Type B pancreatic cell (in vitro differentiated cells): ENCODE measurements around the gene PKHD1. TPM values are rescaled to one million over a fixed set of nuclear protein-coding genes. Genes with fewer than 3 reads are reported as not detected.
A peak's percentile ranks its signal among the peaks of the same experiment; 100 is the strongest.

Experiments used
- DNase-seq: peaks from one replicate; pipeline ENCODE4 v3.0.0; 2021; ENCODE audit warnings: mixed read lengths; ENCODE audit not compliant: unreplicated experiment; ENCODE audit errors: extremely low spot score
- H3K27ac Mint-ChIP-seq: 2 replicates; pipeline ENCODE4 v1.8.0; 2021; ENCODE audit warnings: mild to moderate bottlenecking, mixed read lengths
- H3K27me3 Mint-ChIP-seq: 2 replicates; pipeline ENCODE4 v1.8.0; 2021; ENCODE audit warnings: mixed read lengths
- H3K36me3 Mint-ChIP-seq: 2 replicates; pipeline ENCODE4 v1.8.0; 2021; ENCODE audit warnings: mixed read lengths
- H3K4me1 Mint-ChIP-seq: one replicate; pipeline ENCODE4 v1.8.0; 2021; ENCODE audit warnings: mixed read lengths; ENCODE audit not compliant: unreplicated experiment
- H3K4me3 Mint-ChIP-seq: 2 replicates; pipeline ENCODE4 v1.8.0; 2021; ENCODE audit warnings: mild to moderate bottlenecking, mixed read lengths
- H3K9me3 Mint-ChIP-seq: 2 replicates; pipeline ENCODE4 v1.8.0; 2021; ENCODE audit warnings: mixed read lengths
- CTCF ChIP-seq: fragments of 200-600 bp; sonication (generic); conservative IDR thresholded peaks from 2 replicates; pipeline ENCODE4 v1.5.0; 2021; ENCODE audit warnings: antibody characterized with exemption, mild to moderate bottlenecking
- total RNA-seq: library from RNA; stranded (reverse); gene quantifications from 2 replicates; pipeline ENCODE4 v1.2.1, GENCODE V29; 2021; ENCODE audit warnings: low replicate concordance

Gene PKHD1
- total RNA-seq, 1 donor from 2014 or later, result 0.75 TPM

- no peak overlapping the region for H3K4me3 Mint-ChIP-seq
- TF ChIP-seq CTCF, result peak; percentile 45
- no peaks in the 10 kb centered on the region for H3K36me3 Mint-ChIP-seq
- no peaks in the 10 kb centered on the region for H3K27me3 Mint-ChIP-seq
- no peaks in the 10 kb centered on the region for H3K9me3 Mint-ChIP-seq
- DNase-seq, result no peak
- H3K4me1 Mint-ChIP-seq, result no peaks in the 10 kb centered on the region
- H3K27ac Mint-ChIP-seq, result no peak overlapping the region
These were observed 517.8 kb downstream of the PKHD1 start for GRCh38 chr6:51569594-51569993.

- no peaks in the 10 kb centered on the region for H3K9me3 Mint-ChIP-seq
- no peak overlapping the region for H3K4me3 Mint-ChIP-seq
- no peaks in the 10 kb centered on the region for H3K4me1 Mint-ChIP-seq
- H3K27me3 Mint-ChIP-seq, result no peaks in the 10 kb centered on the region
- no peak for TF ChIP-seq CTCF
- DNase-seq, result no peak
- H3K36me3 Mint-ChIP-seq, result no peaks in the 10 kb centered on the region
- no peak overlapping the region for H3K27ac Mint-ChIP-seq
These were observed 518.6 kb downstream of the PKHD1 start for GRCh38 chr6:51568771-51569170.

GRCh38 chr6:51565472-51565871, 521.9 kb downstream of the PKHD1 start:
- H3K27ac Mint-ChIP-seq, result no peak overlapping the region
- H3K36me3 Mint-ChIP-seq, result no peaks in the 10 kb centered on the region
- no peak overlapping the region for H3K4me3 Mint-ChIP-seq
- no peaks in the 10 kb centered on the region for H3K9me3 Mint-ChIP-seq
- DNase-seq, result no peak
- no peaks in the 10 kb centered on the region for H3K27me3 Mint-ChIP-seq
- no peak for TF ChIP-seq CTCF
- H3K4me1 Mint-ChIP-seq, result no peaks in the 10 kb centered on the region

Other genes starting within 250 kb of the PKHD1 start
- gene IL17A, start 98.8 kb upstream of the PKHD1 start, total RNA-seq, result 0.17 TPM in 1 of 2 replicates, not detected in the other
- gene IL17F, start 156.9 kb upstream of the PKHD1 start, total RNA-seq, result not detected in 2 replicates
- 68.2 and 122 TPM in 2 replicates for gene MCM3, start 197.1 kb upstream of the PKHD1 start, total RNA-seq